Liver (tissue), 9 donors: Measurements from ENCODE around the gene MGAT3. TPM values are rescaled to one million over a fixed set of nuclear protein-coding genes. Genes with fewer than 3 reads are reported as not detected.

ENCODE experiments used
- DNase-seq: peaks from one replicate; pipeline ENCODE4 v3.0.0-alpha.2; 2017; ENCODE audit warnings: low spot score
- H3K27ac ChIP-seq, 2 donors: one replicate each; pipeline ENCODE4 v1.7.0; 2013; ENCODE audit warnings: inconsistent platforms in 2 of 2, low read length in 2 of 2, control low read depth in 1 of 2, low read depth in 1 of 2, mild to moderate bottlenecking in 1 of 2
- H3K27me3 ChIP-seq, 4 donors: one replicate each; pipeline versions ENCODE4 v1.6.1 to v1.7.0; 2013; ENCODE audit warnings: low read length in 3 of 4, inconsistent platforms in 1 of 4, mild to moderate bottlenecking in 1 of 4, moderate library complexity in 1 of 4; ENCODE audit not compliant: control insufficient read depth in 4 of 4, insufficient read depth in 4 of 4
- H3K36me3 ChIP-seq, 4 donors: one replicate each; pipeline versions ENCODE4 v1.6.1 to v1.7.0; 2013; ENCODE audit warnings: low read length in 3 of 4, mild to moderate bottlenecking in 3 of 4, low read depth in 1 of 4, moderate library complexity in 1 of 4; ENCODE audit not compliant: control insufficient read depth in 4 of 4, insufficient read depth in 3 of 4
- H3K4me1 ChIP-seq, 4 donors: one replicate each; pipeline versions ENCODE4 v1.6.1 to v1.7.0; 2013; ENCODE audit warnings: low read length in 3 of 4, mild to moderate bottlenecking in 3 of 4, moderate library complexity in 1 of 4; ENCODE audit not compliant: control insufficient read depth in 4 of 4, insufficient read depth in 4 of 4
- H3K4me3 ChIP-seq, 3 donors: one replicate each; pipeline versions ENCODE4 v1.6.1 to v1.7.0; 2013; ENCODE audit warnings: low read length in 3 of 3, control low read depth in 1 of 3, low read depth in 1 of 3, mild to moderate bottlenecking in 1 of 3
- H3K9ac ChIP-seq, 2 donors: one replicate each; pipeline ENCODE4 v1.7.0; 2013; ENCODE audit warnings: low read length in 2 of 2, mild to moderate bottlenecking in 2 of 2, moderate library complexity in 2 of 2, control low read depth in 1 of 2, low read depth in 1 of 2
- H3K9me3 ChIP-seq, 4 donors: one replicate each; pipeline versions ENCODE4 v1.6.1 to v1.7.0; 2013; ENCODE audit warnings: low read length in 3 of 4; ENCODE audit not compliant: control insufficient read depth in 4 of 4
- ATF3 ChIP-seq: IDR thresholded peaks from 2 replicates; pipeline ENCODE4 v1.6.1; 2016; ENCODE audit warnings: antibody characterized with exemption
- CTCF ChIP-seq: fragments of 150-350 bp; IDR thresholded peaks from 2 replicates; pipeline ENCODE4 v1.5.1; 2017; ENCODE audit warnings: improper control_type of control experiment, low read depth, low read length; ENCODE audit not compliant: missing input control
- EGR1 ChIP-seq, 2 donors: IDR thresholded peaks; 2 replicates each; pipeline ENCODE4 v1.6.1; 2016 to 2018; ENCODE audit warnings: antibody characterized with exemption in 2 of 2, low read depth in 2 of 2
- FOXA1 ChIP-seq: IDR thresholded peaks from 2 replicates; pipeline ENCODE4 v1.6.1; 2016; ENCODE audit warnings: antibody characterized with exemption
- FOXA2 ChIP-seq: IDR thresholded peaks from 2 replicates; pipeline ENCODE4 v1.6.1; 2016; ENCODE audit warnings: antibody characterized with exemption
- GABPA ChIP-seq, 2 donors: IDR thresholded peaks in 1 of 2; conservative IDR thresholded peaks in 1 of 2; 2 replicates each; pipeline ENCODE4 v1.6.1; 2016; ENCODE audit warnings: antibody characterized with exemption in 2 of 2, mild to moderate bottlenecking in 1 of 2, moderate library complexity in 1 of 2
- HNF4A ChIP-seq, 2 donors: conservative IDR thresholded peaks; 2 replicates each; pipeline ENCODE4 v1.6.1; 2016; ENCODE audit warnings: antibody characterized with exemption in 2 of 2, mild to moderate bottlenecking in 2 of 2
- HNF4G ChIP-seq: IDR thresholded peaks from 2 replicates; pipeline ENCODE4 v1.6.1; 2016; ENCODE audit warnings: antibody characterized with exemption
- JUND ChIP-seq, 2 donors: IDR thresholded peaks; 2 replicates each; pipeline ENCODE4 v1.6.1; 2016; ENCODE audit warnings: antibody characterized with exemption in 2 of 2
- MAX ChIP-seq: IDR thresholded peaks from 2 replicates; pipeline ENCODE4 v1.6.1; 2016; ENCODE audit warnings: antibody characterized with exemption
- NR2F2 ChIP-seq: IDR thresholded peaks from 2 replicates; pipeline ENCODE4 v1.6.1; 2016; ENCODE audit warnings: antibody characterized with exemption
- RAD21 ChIP-seq, 2 donors: IDR thresholded peaks; 2 replicates each; pipeline ENCODE4 v1.6.1; 2016; ENCODE audit warnings: antibody characterized with exemption in 2 of 2, mild to moderate bottlenecking in 2 of 2
- REST ChIP-seq: IDR thresholded peaks from 2 replicates; pipeline ENCODE4 v1.6.1; 2016; ENCODE audit warnings: antibody characterized with exemption, mild to moderate bottlenecking
- RXRA ChIP-seq, 2 donors: IDR thresholded peaks; 2 replicates each; pipeline ENCODE4 v1.6.1; 2017 to 2018; ENCODE audit warnings: antibody characterized with exemption in 2 of 2, mild to moderate bottlenecking in 1 of 2
- SP1 ChIP-seq: IDR thresholded peaks from 2 replicates; pipeline ENCODE4 v1.6.1; 2018; ENCODE audit warnings: antibody characterized with exemption, mild to moderate bottlenecking
- TAF1 ChIP-seq: conservative IDR thresholded peaks from 2 replicates; pipeline ENCODE4 v1.6.1; 2016; ENCODE audit warnings: antibody characterized with exemption, mild to moderate bottlenecking
- YY1 ChIP-seq: IDR thresholded peaks from 2 replicates; pipeline ENCODE4 v1.6.1; 2016; ENCODE audit warnings: antibody characterized with exemption, mild to moderate bottlenecking
- ZBTB33 ChIP-seq: IDR thresholded peaks from 2 replicates; pipeline ENCODE4 v1.6.1; 2016; ENCODE audit warnings: antibody characterized with exemption
- WGBS: extraction: QIAGEN DNeasy Blood & Tissue Kit; methylation state at CpG from one replicate; pipeline ENCODE4 v1.1.7; 2013; 5-methylcytosine and 5-hydroxymethylcytosine counted together
- polyA plus RNA-seq, 2 donors: library from polyadenylated mRNA; stranded (reverse) in 1 of 2; unstranded in 1 of 2; fragments of 200-250 nt in 1 of 2; fragments of >200 nt in 1 of 2; fragmentation: Nextera tagmentation in 1 of 2; extraction: Ambion mirVana in 1 of 2; gene quantifications; one replicate each; pipeline versions ENCODE4 v1.2.1 to v1.2.3, GENCODE V29; 2013 to 2015
- total RNA-seq, 2 donors: library from RNA; depleted of rRNA; stranded (reverse); fragments of >200 nt; gene quantifications; one replicate each; pipeline ENCODE4 v1.2.3, GENCODE V29; 2014
- donor health status: healthy.
- donor health status: healthy.
- donor health status: healthy.
- donor health status: healthy.
- donor health status: healthy.

MGAT3 gene
- total and polyA plus RNA-seq, 4 donors = 0.03 to 7.6 (median 0.10) TPM

- peaks cover 7 to 21% (median 19%) of the 10 kb centered on the region in 4 donors for H3K36me3 ChIP-seq
- WGBS = 35% methylated on average over 13 of the region's 13 CpGs
- H3K27me3 ChIP-seq = no peaks in the 10 kb centered on the region
- TF ChIP-seq FOXA1 = no peak
- no peaks in the 10 kb centered on the region for H3K9me3 ChIP-seq
- H3K4me1 ChIP-seq = peaks cover 11 to 26% (median 23%) of the 10 kb centered on the region in 4 donors
- peak overlapping the region; percentile 81 to 89 for H3K27ac ChIP-seq
- DNase-seq = peak; percentile 58
- H3K4me3 ChIP-seq = peak overlapping the region; percentile 5 to 88 (median 39)
- H3K9ac ChIP-seq = peak overlapping the region; percentile 10 to 33
These were observed 44.9 kb downstream of the MGAT3 start for GRCh38 chr22:39501644-39502108.

GRCh38 chr22:39502109-39502788 is 45.4 kb downstream of the MGAT3 start, which contains the start of gene MIEF1:
Gene MIEF1, plus strand, starts transcription at chr22:39502290. Its CDS starts 9,005 bp downstream, at chr22:39511295.
- peak within 1 kb of the TSS; percentile 81 to 89 for H3K27ac ChIP-seq
- peaks cover 11 to 26% (median 23%) of the 10 kb centered on the region in 4 donors for H3K4me1 ChIP-seq
- H3K9me3 ChIP-seq = no peaks in the 10 kb centered on the region
- peak within 1 kb of the TSS; percentile 74 to 89 for H3K9ac ChIP-seq
- peaks cover 7 to 24% (median 21%) of the 10 kb centered on the region in 4 donors for H3K36me3 ChIP-seq
- under 1% methylated on average over 58 of the region's 58 CpGs for WGBS
- peak; percentile 99 for DNase-seq
- peak within 1 kb of the TSS; percentile 86 to 88 (median 87) for H3K4me3 ChIP-seq
- TF ChIP-seq EGR1 (IDR thresholded peaks at IDR 0.05; ENCODE audit: low read depth in 2 of 2) = peak; percentile 16 to 62
- peak; percentile 89 for TF ChIP-seq NR2F2
- TF ChIP-seq ATF3 = no peak
- TF ChIP-seq YY1 = peak; percentile 96
- no peak for TF ChIP-seq CTCF
- TF ChIP-seq JUND (IDR thresholded peaks at IDR 0.05) = peak in 1 of 2 donors; percentile 64
- peak; percentile 53 for TF ChIP-seq SP1
- peak; percentile 94 for TF ChIP-seq MAX
- TF ChIP-seq FOXA2 = no peak
- TF ChIP-seq GABPA (IDR thresholded peaks at IDR 0.05 in 1 of 2, conservative IDR thresholded peaks at IDR 0.05 in 1 of 2) = peak; percentile 83 to 96
- TF ChIP-seq TAF1 = peak; percentile 40
- TF ChIP-seq REST = peak; percentile 37
- no peak for TF ChIP-seq FOXA1
- TF ChIP-seq ZBTB33 = peak; percentile 11
- peak in 1 of 2 donors; percentile 18 for TF ChIP-seq RAD21 (IDR thresholded peaks at IDR 0.05)
- peak; percentile 54 to 72 for TF ChIP-seq RXRA (IDR thresholded peaks at IDR 0.05)
- TF ChIP-seq HNF4G = no peak
- peak in 1 of 2 donors; percentile 40 for TF ChIP-seq HNF4A (conservative IDR thresholded peaks at IDR 0.05)
- H3K27me3 ChIP-seq = no peaks in the 10 kb centered on the region
